ENCODE data around the gene LTBP1. TPM values are rescaled to one million over a fixed set of nuclear protein-coding genes. Genes with fewer than 3 reads are reported as not detected.

Gene LTBP1
- total RNA-seq, 4 donors from 2014 or later: 15.8 to 56.7 (median 28.3) TPM

DNA sequence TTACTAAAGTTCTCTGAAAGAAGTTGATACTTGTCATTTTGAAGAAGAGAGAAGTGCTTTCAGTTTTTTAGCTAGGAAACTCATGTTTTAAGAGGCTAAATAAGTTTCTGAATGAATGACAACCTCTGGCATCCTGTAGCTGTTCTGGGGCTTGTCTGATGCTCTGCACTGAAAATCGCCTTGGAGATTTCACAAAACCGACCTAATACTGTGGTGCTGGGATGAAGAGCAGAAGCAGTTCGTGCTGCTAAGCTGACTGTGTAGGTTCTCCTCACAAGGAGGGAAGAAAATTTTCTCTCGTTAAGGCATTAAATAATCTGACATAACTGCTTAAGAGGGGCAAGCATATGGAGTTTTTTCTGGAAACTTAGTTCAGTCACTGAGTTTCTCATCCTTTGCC, 193.2 kb downstream of the LTBP1 start:
- in situ Hi-C loops (cut with MboI; ENCODE audit: low pct_ligation_motif_present in 1 of 4, low pct_unique_long_range_greater_than_20kb in 1 of 4, low sequenced_read_pairs in 3 of 4): no loop called here
- intact Hi-C loops (cut with DNase I; ENCODE audit: low total_unique reads): no loop called here
- H3K4me1 ChIP-seq: peaks cover 0 to 6% (median 2%) of the 10 kb centered on the region in 4 donors

DNA sequence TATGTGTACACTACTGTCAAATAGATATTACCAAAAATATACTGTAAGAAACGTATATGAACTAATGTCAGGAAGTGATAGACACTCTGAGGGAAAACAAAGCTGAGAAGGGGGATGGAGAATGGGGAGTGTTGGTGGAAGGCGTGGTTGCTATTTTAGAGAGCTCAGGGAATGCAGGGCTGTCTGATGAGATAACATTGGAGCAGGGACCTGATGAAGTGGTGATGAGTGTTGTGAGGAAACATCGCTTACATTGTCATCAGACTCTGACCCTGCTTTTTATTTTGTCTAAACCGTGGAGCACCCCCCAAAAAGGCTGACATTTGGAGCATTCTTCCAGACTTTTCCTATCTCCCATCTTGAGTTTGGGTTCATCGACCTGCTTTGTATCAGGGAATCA, 194.7 kb downstream of the LTBP1 start:
- 92% methylated on average over 2 to 5 of the region's 5 CpGs for WGBS, 2 donors (ENCODE audit: low coverage in 1 of 2)
- Histone ChIP-seq H3K4me1 (peaks cover 0 to 8% (median 1%) of the 10 kb centered on the region in 4 donors), H3K36me3 (no peaks in the 10 kb centered on the region), H3K27ac (no peak overlapping the region), H3K9me3 (no peaks in the 10 kb centered on the region), H3K4me3 (no peak overlapping the region), H3K27me3 (no peaks in the 10 kb centered on the region)
- in situ Hi-C loops (cut with MboI; ENCODE audit: low pct_ligation_motif_present in 1 of 4, low pct_unique_long_range_greater_than_20kb in 1 of 4, low sequenced_read_pairs in 3 of 4) (no loop called here), intact Hi-C loops (cut with DNase I; ENCODE audit: low total_unique reads) (no loop called here)
- TF ChIP-seq, protein P1, sequence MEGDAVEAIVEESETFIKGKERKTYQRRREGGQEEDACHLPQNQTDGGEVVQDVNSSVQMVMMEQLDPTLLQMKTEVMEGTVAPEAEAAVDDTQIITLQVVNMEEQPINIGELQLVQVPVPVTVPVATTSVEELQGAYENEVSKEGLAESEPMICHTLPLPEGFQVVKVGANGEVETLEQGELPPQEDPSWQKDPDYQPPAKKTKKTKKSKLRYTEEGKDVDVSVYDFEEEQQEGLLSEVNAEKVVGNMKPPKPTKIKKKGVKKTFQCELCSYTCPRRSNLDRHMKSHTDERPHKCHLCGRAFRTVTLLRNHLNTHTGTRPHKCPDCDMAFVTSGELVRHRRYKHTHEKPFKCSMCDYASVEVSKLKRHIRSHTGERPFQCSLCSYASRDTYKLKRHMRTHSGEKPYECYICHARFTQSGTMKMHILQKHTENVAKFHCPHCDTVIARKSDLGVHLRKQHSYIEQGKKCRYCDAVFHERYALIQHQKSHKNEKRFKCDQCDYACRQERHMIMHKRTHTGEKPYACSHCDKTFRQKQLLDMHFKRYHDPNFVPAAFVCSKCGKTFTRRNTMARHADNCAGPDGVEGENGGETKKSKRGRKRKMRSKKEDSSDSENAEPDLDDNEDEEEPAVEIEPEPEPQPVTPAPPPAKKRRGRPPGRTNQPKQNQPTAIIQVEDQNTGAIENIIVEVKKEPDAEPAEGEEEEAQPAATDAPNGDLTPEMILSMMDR (IDR thresholded peaks at IDR 0.05): no peak
- no peak for TF ChIP-seq POLR2AphosphoS5 (IDR thresholded peaks at IDR 0.05)
- no peak for DNase-seq

More for the DNA sequence above, 193.2 kb downstream of the LTBP1 start:
- H3K27me3 ChIP-seq: no peaks in the 10 kb centered on the region
- WGBS, 2 donors (ENCODE audit: low coverage in 1 of 2): 71 to 74% methylated on average over 3 to 4 of the region's 4 CpGs
- peak overlapping the region; percentile 8 to 56 (median 36) for H3K27ac ChIP-seq
- no peaks in the 10 kb centered on the region for H3K9me3 ChIP-seq
- H3K36me3 ChIP-seq: no peaks in the 10 kb centered on the region
- TF ChIP-seq EP300 (IDR thresholded peaks at IDR 0.05; ENCODE audit: low read depth) (no peak), POLR2AphosphoS5 (IDR thresholded peaks at IDR 0.05) (no peak)
- TF ChIP-seq, protein P1 (IDR thresholded peaks at IDR 0.05): no peak
- no peak overlapping the region for H3K4me3 ChIP-seq
- DNase-seq: no peak

DNA sequence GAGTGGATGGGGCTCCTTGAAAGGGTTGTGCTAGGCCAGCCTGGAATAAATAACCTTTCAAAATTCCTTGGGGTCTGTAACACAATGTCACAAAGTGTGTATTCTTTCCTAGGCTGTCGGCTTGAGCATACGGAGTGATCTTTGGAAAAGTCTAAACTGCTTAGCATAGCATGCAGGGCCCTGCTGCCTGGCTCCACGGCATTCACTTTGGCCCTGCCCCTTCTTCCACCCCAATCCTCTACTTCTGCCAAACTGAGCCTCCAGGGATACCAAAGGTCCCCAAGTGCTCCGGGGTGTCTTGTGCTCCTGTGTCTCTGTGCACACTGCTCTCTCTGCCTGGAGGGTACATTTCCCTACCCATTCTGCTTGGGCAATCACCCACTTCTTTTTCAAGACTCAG, 196.1 kb downstream of the LTBP1 start:
- Histone ChIP-seq H3K36me3 (no peaks in the 10 kb centered on the region), H3K27me3 (no peaks in the 10 kb centered on the region), H3K9me3 (no peaks in the 10 kb centered on the region), H3K4me3 (no peak overlapping the region), H3K4me1 (peaks cover 0 to 4% (median 0%) of the 10 kb centered on the region in 4 donors), H3K27ac (peak overlapping the region in 3 of 4 donors; percentile 23 to 56 (median 27))
- DNase-seq: no peak
- in situ Hi-C loops (cut with MboI; ENCODE audit: low pct_ligation_motif_present in 1 of 4, low pct_unique_long_range_greater_than_20kb in 1 of 4, low sequenced_read_pairs in 3 of 4): no loop called here
- TF ChIP-seq, protein P1 (IDR thresholded peaks at IDR 0.05): no peak
- TF ChIP-seq POLR2AphosphoS5 (IDR thresholded peaks at IDR 0.05) (no peak), EP300 (IDR thresholded peaks at IDR 0.05; ENCODE audit: low read depth) (no peak), POLR2A (IDR thresholded peaks at IDR 0.05) (no peak)
- WGBS, 2 donors (ENCODE audit: low coverage in 1 of 2): 66% methylated on average over 4 of the region's 4 CpGs; no CpG with 5 or more reads in 1 of the 2 donors
- intact Hi-C loops (cut with DNase I; ENCODE audit: low total_unique reads): no loop called here

DNA sequence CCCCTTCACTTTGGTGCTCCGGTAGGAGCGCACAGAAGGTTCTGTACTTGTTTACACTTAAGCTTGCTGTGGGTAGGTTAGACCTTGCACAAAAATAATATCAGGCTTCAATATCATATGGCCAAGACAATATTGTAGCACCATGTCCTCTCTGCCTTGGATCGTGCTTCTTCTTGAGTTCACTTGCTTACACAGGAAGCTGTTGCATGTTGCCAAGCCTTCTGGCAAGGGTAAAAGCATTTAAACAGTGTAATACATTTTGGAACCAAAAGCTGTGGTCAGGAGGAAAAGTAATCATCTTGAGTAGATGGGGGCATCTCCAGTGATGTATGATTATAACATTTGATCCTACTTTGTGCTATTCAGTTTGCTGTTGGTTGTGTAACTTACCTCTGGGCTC, 197.5 kb downstream of the LTBP1 start:
- 89 to 90% methylated on average over 3 of the region's 3 CpGs for WGBS, 2 donors (ENCODE audit: low coverage in 1 of 2)

More for the DNA sequence above, 197.5 kb downstream of the LTBP1 start:
- H3K36me3 ChIP-seq: no peaks in the 10 kb centered on the region
- H3K9me3 ChIP-seq: no peaks in the 10 kb centered on the region
- in situ Hi-C loops (cut with MboI; ENCODE audit: low pct_ligation_motif_present in 1 of 4, low pct_unique_long_range_greater_than_20kb in 1 of 4, low sequenced_read_pairs in 3 of 4) (no loop called here), intact Hi-C loops (cut with DNase I; ENCODE audit: low total_unique reads) (no loop called here)
- H3K27ac ChIP-seq: peak overlapping the region in 2 of 4 donors; percentile 23 to 52
- no peaks in the 10 kb centered on the region for H3K27me3 ChIP-seq
- H3K4me1 ChIP-seq: peaks cover 0 to 4% (median 0%) of the 10 kb centered on the region in 4 donors
- DNase-seq: no peak
- no peak overlapping the region for H3K4me3 ChIP-seq
- TF ChIP-seq POLR2AphosphoS5 (IDR thresholded peaks at IDR 0.05): no peak
- no peak for TF ChIP-seq POLR2A (IDR thresholded peaks at IDR 0.05)
- TF ChIP-seq EP300 (IDR thresholded peaks at IDR 0.05; ENCODE audit: low read depth): no peak
- TF ChIP-seq, protein P1 (IDR thresholded peaks at IDR 0.05): no peak

Measured in transverse colon (tissue), 4 donors.